ENCODE data around the gene RXFP4.

Gene RXFP4

GRCh38 chr1:155970531-155971167, 29.2 kb downstream of the RXFP4 start:
- no peaks in the 10 kb centered on the region for H3K27me3 ChIP-seq (replicated peaks; ENCODE audit: control insufficient read depth, insufficient read depth, low read length)
- peaks cover 47% of the 10 kb centered on the region for H3K36me3 ChIP-seq (ENCODE audit: control insufficient read depth, insufficient read depth, low read length)
- H3K4me3 ChIP-seq (replicated peaks; ENCODE audit: low read depth, low read length), result peak overlapping the region; percentile 17; the same call in 1 of the 2 replicates
- no peak for TF ChIP-seq CTCF (IDR thresholded peaks at IDR 0.05; ENCODE audit: insufficient read depth, low read length, poor library complexity, severe bottlenecking)
- DNase-seq (ENCODE audit: extremely low read depth, insufficient read length), result peak; percentile 62

- TF ChIP-seq CTCF (IDR thresholded peaks at IDR 0.05; ENCODE audit: insufficient read depth, low read length, poor library complexity, severe bottlenecking), result no peak
- Histone ChIP-seq H3K36me3 (ENCODE audit: control insufficient read depth, insufficient read depth, low read length) (peaks cover 35% of the 10 kb centered on the region), H3K4me3 (replicated peaks; ENCODE audit: low read depth, low read length) (no peak overlapping the region), H3K27me3 (replicated peaks; ENCODE audit: control insufficient read depth, insufficient read depth, low read length) (no peaks in the 10 kb centered on the region)
- DNase-seq (ENCODE audit: extremely low read depth, insufficient read length), result no peak
These were observed 30.7 kb downstream of the RXFP4 start for GRCh38 chr1:155971910-155972809.

- TF ChIP-seq CTCF (IDR thresholded peaks at IDR 0.05; ENCODE audit: insufficient read depth, low read length, poor library complexity, severe bottlenecking), result no peak
- H3K27me3 ChIP-seq (replicated peaks; ENCODE audit: control insufficient read depth, insufficient read depth, low read length), result no peaks in the 10 kb centered on the region
- no peak overlapping the region for H3K4me3 ChIP-seq (replicated peaks; ENCODE audit: low read depth, low read length)
- no peak for DNase-seq (ENCODE audit: extremely low read depth, insufficient read length)
- peaks cover 22% of the 10 kb centered on the region for H3K36me3 ChIP-seq (ENCODE audit: control insufficient read depth, insufficient read depth, low read length)
These were observed 32.3 kb downstream of the RXFP4 start for GRCh38 chr1:155973723-155974122.

- TF ChIP-seq CTCF (IDR thresholded peaks at IDR 0.05; ENCODE audit: insufficient read depth, low read length, poor library complexity, severe bottlenecking), result no peak
- Histone ChIP-seq H3K36me3 (ENCODE audit: control insufficient read depth, insufficient read depth, low read length) (peaks cover 15% of the 10 kb centered on the region), H3K4me3 (replicated peaks; ENCODE audit: low read depth, low read length) (peak overlapping the region; percentile 94), H3K27me3 (replicated peaks; ENCODE audit: control insufficient read depth, insufficient read depth, low read length) (no peaks in the 10 kb centered on the region)
- DNase-seq (ENCODE audit: extremely low read depth, insufficient read length), result no peak
These were observed 33.0 kb downstream of the RXFP4 start for GRCh38 chr1:155974208-155975115.

- peak overlapping the region; percentile 94 for H3K4me3 ChIP-seq (replicated peaks; ENCODE audit: low read depth, low read length)
- H3K36me3 ChIP-seq (ENCODE audit: control insufficient read depth, insufficient read depth, low read length), result peaks cover 9% of the 10 kb centered on the region
- no peaks in the 10 kb centered on the region for H3K27me3 ChIP-seq (replicated peaks; ENCODE audit: control insufficient read depth, insufficient read depth, low read length)
- no peak for DNase-seq (ENCODE audit: extremely low read depth, insufficient read length)
- TF ChIP-seq CTCF (IDR thresholded peaks at IDR 0.05; ENCODE audit: insufficient read depth, low read length, poor library complexity, severe bottlenecking), result no peak
These were observed 34.1 kb downstream of the RXFP4 start for GRCh38 chr1:155975375-155976061.
